Prostate gland (tissue), 2 donors: ENCODE results near the gene TMEM17. TPM values are rescaled to one million over a fixed set of nuclear protein-coding genes. Genes with fewer than 3 reads are reported as not detected.

ENCODE experiments used
- DNase-seq: peaks from one replicate; pipeline ENCODE4 v3.0.0-alpha.2; 2019; ENCODE audit warnings: low spot score
- H3K27ac ChIP-seq, 2 donors: fragments of 200-600 bp; sonication (generic); 2 replicates each; pipeline ENCODE4 v1.5.1; 2017 to 2019
- H3K27me3 ChIP-seq: fragments of 200-600 bp; sonication (generic); replicated peaks from 2 replicates; pipeline ENCODE4 v1.5.1; 2019; ENCODE audit not compliant: insufficient read depth
- H3K36me3 ChIP-seq, 2 donors: fragments of 200-600 bp; sonication (generic); 1 replicate in 1 of 2; 2 replicates in 1 of 2; pipeline versions ENCODE4 v1.5.1 to v1.8.1; 2017 to 2019
- H3K4me1 ChIP-seq: fragments of 200-600 bp; sonication (generic); replicated peaks from 2 replicates; pipeline ENCODE4 v1.5.1; 2019
- H3K4me3 ChIP-seq, 2 donors: fragments of 200-600 bp; sonication (generic); 2 replicates each; pipeline ENCODE4 v1.5.1; 2017 to 2019
- H3K9me3 ChIP-seq: fragments of 200-600 bp; sonication (generic); 2 replicates; pipeline ENCODE4 v1.5.1; 2017
- CTCF ChIP-seq, 4 experiments: fragments of 200-600 bp in 2 of 4; fragments of 450-650 bp in 2 of 4; sonication (generic) in 2 of 4; IDR thresholded peaks; 1 replicate in 3 of 4; 2 replicates in 1 of 4; pipeline ENCODE4 v1.5.1; 2016 to 2019; ENCODE audit warnings: antibody characterized with exemption in 4 of 4, mild to moderate bottlenecking in 2 of 4, moderate library complexity in 2 of 4
- POLR2A ChIP-seq: fragments of 450-650 bp; IDR thresholded peaks from one replicate; pipeline ENCODE4 v1.6.1; 2016; ENCODE audit warnings: antibody characterized with exemption, mild to moderate bottlenecking
- POLR2AphosphoS5 ChIP-seq: sonication (generic); formaldehyde crosslinking; IDR thresholded peaks from one replicate; pipeline ENCODE4 v1.6.1; 2017; ENCODE audit warnings: antibody characterized with exemption
- WGBS: methylation state at CpG from one replicate; pipeline ENCODE4 v1.1.5; 2018; 5-methylcytosine and 5-hydroxymethylcytosine counted together
- intact Hi-C: fragments of 100-400 bp; cut with DNase I; formaldehyde crosslinking; loops from one replicate; pipeline ENCODE4 v1.14.2; 2022
- total RNA-seq, 2 donors: library from RNA; depleted of rRNA; stranded (reverse); fragments of >200 nt; gene quantifications; one replicate each; pipeline ENCODE4 v1.1.0, GENCODE V29; 2016

The TMEM17 gene
- total RNA-seq, 2 donors from 2014 or later: 2.6 to 4.0 TPM

DNA sequence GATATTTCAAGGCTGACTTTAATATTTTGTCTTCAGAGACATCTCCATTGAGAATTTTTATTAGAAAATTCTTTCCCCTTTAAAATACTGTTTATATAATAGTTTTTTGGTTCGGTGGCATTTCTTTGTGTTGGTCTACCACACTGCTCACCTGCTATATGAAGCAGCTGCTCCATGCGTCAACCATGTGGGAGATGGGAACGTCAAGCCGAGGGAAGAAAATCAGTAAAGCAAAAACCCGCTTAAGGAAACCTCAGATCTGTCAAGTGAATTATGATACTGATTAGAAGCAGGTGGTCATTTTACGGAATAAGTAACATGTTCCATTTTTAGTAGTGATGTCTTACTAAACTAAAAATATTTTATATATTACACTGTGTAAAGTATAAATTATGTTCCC, 5.6 kb upstream of the TMEM17 start:
- no peaks in the 10 kb centered on the region for H3K9me3 ChIP-seq
- no peaks in the 10 kb centered on the region for H3K4me1 ChIP-seq
- no peak overlapping the region for H3K27ac ChIP-seq
- DNase-seq: no peak
- 52% methylated on average over 6 of the region's 6 CpGs for WGBS
- intact Hi-C loops: no loop called here
- no peak for TF ChIP-seq POLR2AphosphoS5
- TF ChIP-seq POLR2A: no peak
- TF ChIP-seq CTCF (IDR thresholded peaks at IDR 0.05): no peak
- no peak overlapping the region for H3K4me3 ChIP-seq
- H3K27me3 ChIP-seq: no peaks in the 10 kb centered on the region
- H3K36me3 ChIP-seq: no peaks in the 10 kb centered on the region

GRCh38 chr2:62506421-62506750, 391 bp upstream of the TMEM17 start:
- WGBS: 0% methylated on average over 3 of the region's 3 CpGs
- intact Hi-C loops: no loop called here
- no peaks in the 10 kb centered on the region for H3K4me1 ChIP-seq
- H3K36me3 ChIP-seq: no peaks in the 10 kb centered on the region
- DNase-seq: no peak
- H3K27me3 ChIP-seq: no peaks in the 10 kb centered on the region
- no peaks in the 10 kb centered on the region for H3K9me3 ChIP-seq
- H3K27ac ChIP-seq: peak overlapping the region; percentile 91 to 92
- TF ChIP-seq CTCF (IDR thresholded peaks at IDR 0.05) (no peak), POLR2A (no peak), POLR2AphosphoS5 (no peak)
- H3K4me3 ChIP-seq: peak overlapping the region; percentile 54 to 68

- 10% methylated on average over 17 of the region's 18 CpGs for WGBS
- intact Hi-C loops: loop anchor here (2.0 kb wide), 1 partner anchor 202 kb away; no protein-coding TSS in a partner anchor
- no peak for TF ChIP-seq POLR2A
- TF ChIP-seq CTCF (IDR thresholded peaks at IDR 0.05): no peak
- TF ChIP-seq POLR2AphosphoS5: no peak
- Histone ChIP-seq H3K4me1 (no peaks in the 10 kb centered on the region), H3K36me3 (no peaks in the 10 kb centered on the region), H3K27me3 (no peaks in the 10 kb centered on the region), H3K9me3 (no peaks in the 10 kb centered on the region), H3K27ac (peak overlapping the region; percentile 91 to 92), H3K4me3 (peak overlapping the region; percentile 54 to 68)
- no peak for DNase-seq
Measured at GRCh38 chr2:62505109-62505749, 766 bp downstream of the TMEM17 start.

DNA sequence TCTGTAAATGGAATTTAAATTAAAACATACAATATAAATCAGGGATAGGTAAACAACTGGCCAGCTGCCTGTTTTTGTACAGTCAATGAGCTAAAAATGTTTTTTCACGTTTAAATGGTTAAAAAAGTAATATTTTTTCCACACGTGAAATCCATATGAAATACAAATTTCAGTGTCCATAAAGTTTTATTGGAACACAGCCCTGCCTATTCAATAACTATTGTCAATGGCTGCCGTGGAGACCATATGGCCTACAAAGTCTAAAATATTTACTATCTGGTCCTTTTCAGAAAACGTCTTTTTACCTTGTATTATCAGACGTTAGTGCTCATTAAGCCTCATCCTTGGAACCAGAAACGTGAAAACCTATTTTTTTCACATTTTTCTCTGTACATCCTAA, 1.3 kb downstream of the TMEM17 start:
- no peak for TF ChIP-seq POLR2AphosphoS5
- TF ChIP-seq CTCF (IDR thresholded peaks at IDR 0.05): no peak
- no peak for TF ChIP-seq POLR2A
- H3K36me3 ChIP-seq: no peaks in the 10 kb centered on the region
- no peak overlapping the region for H3K27ac ChIP-seq
- H3K4me1 ChIP-seq: no peaks in the 10 kb centered on the region
- H3K27me3 ChIP-seq: no peaks in the 10 kb centered on the region
- no peak for DNase-seq
- 91% methylated on average over 6 of the region's 6 CpGs for WGBS
- intact Hi-C loops: loop anchor here (2.0 kb wide), 1 partner anchor 202 kb away; no protein-coding TSS in a partner anchor
- H3K9me3 ChIP-seq: no peaks in the 10 kb centered on the region
- H3K4me3 ChIP-seq: no peak overlapping the region

- no peaks in the 10 kb centered on the region for H3K4me1 ChIP-seq
- intact Hi-C loops: no loop called here
- H3K27ac ChIP-seq: no peak overlapping the region
- DNase-seq: no peak
- H3K9me3 ChIP-seq: no peaks in the 10 kb centered on the region
- no peaks in the 10 kb centered on the region for H3K27me3 ChIP-seq
- H3K4me3 ChIP-seq: no peak overlapping the region
- TF ChIP-seq POLR2A (no peak), POLR2AphosphoS5 (no peak), CTCF (IDR thresholded peaks at IDR 0.05) (no peak)
- no peaks in the 10 kb centered on the region for H3K36me3 ChIP-seq
- WGBS: 85% methylated on average over 4 of the region's 4 CpGs
Measured at GRCh38 chr2:62501794-62502500, 4.0 kb downstream of the TMEM17 start.
